Parathyroid adenoma (tissue), 2 donors: ENCODE results near the gene ANKRD53.
"Not testable (repeated sequence)": the region's sequence is repeated elsewhere in the genome, so short reads cannot be mapped to it uniquely, and the experiment has no call there.

Experiments used
- H2AFZ ChIP-seq: fragments of 300-600 bp; sonication (generic); one replicate; pipeline ENCODE4 v1.7.0; 2017; ENCODE audit warnings: antibody characterized with exemption, mild to moderate bottlenecking
- H3K27ac ChIP-seq: fragments of 300-600 bp; sonication (generic); one replicate; pipeline ENCODE4 v1.7.0; 2017
- H3K27me3 ChIP-seq: fragments of 300-600 bp; sonication (generic); one replicate; pipeline ENCODE4 v1.7.0; 2017; ENCODE audit warnings: low read length; ENCODE audit not compliant: control insufficient read depth, insufficient read depth
- H3K36me3 ChIP-seq: fragments of 300-600 bp; sonication (generic); one replicate; pipeline ENCODE4 v1.7.0; 2017; ENCODE audit warnings: low read length; ENCODE audit not compliant: control insufficient read depth, insufficient read depth
- H3K4me1 ChIP-seq: fragments of 300-600 bp; sonication (generic); one replicate; pipeline ENCODE4 v1.7.0; 2017; ENCODE audit warnings: control low read depth
- H3K4me2 ChIP-seq: fragments of 300-600 bp; sonication (generic); one replicate; pipeline ENCODE4 v1.7.0; 2017; ENCODE audit warnings: low read length
- H3K4me3 ChIP-seq: fragments of 300-600 bp; sonication (generic); one replicate; pipeline ENCODE4 v1.7.0; 2017; ENCODE audit warnings: low read depth, low read length
- H3K79me2 ChIP-seq: fragments of 300-600 bp; sonication (generic); one replicate; pipeline ENCODE4 v1.7.0; 2017; ENCODE audit warnings: control low read depth
- H3K9ac ChIP-seq: fragments of 300-600 bp; sonication (generic); one replicate; pipeline ENCODE4 v1.7.0; 2017; ENCODE audit warnings: mild to moderate bottlenecking
- H3K9me3 ChIP-seq: fragments of 300-600 bp; sonication (generic); one replicate; pipeline ENCODE4 v1.7.0; 2017; ENCODE audit warnings: low read length; ENCODE audit not compliant: control insufficient read depth
- TF ChIP-seq, protein P1 (sequence below): fragments of 300-600 bp; sonication (generic); IDR thresholded peaks from one replicate; pipeline ENCODE4 v1.7.0; 2017; ENCODE audit warnings: antibody characterized with exemption, mild to moderate bottlenecking
- donor health status: primary hyperparathyroidism.

Gene ANKRD53

DNA sequence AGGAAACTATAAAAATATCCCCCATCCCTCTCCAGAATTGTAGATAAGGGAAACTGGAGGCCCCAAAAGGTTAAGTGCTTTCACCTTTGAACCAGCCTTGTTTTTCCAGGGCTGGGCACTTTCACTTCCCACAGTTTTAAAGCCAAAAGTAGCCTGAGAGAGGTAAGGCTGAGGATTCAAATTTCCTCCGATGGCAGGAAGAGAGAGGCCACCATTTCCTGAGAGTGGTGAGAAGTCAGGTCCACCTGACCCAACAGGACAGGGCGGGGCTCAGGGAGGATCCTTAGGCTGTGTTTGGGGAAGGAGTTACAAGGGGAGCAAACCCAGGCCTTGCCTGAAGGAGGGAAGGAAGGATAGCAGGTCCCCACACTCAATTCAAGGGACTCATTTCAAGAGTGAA is 20.9 kb downstream of the ANKRD53 start:
- no peaks in the 10 kb centered on the region for H3K9me3 ChIP-seq
- H3K4me3 ChIP-seq, result no peak overlapping the region
- H3K79me2 ChIP-seq, result peaks cover 3% of the 10 kb centered on the region
- H3K9ac ChIP-seq, result no peak overlapping the region
- H3K4me1 ChIP-seq, result peaks cover 7% of the 10 kb centered on the region
- no peaks in the 10 kb centered on the region for H3K27me3 ChIP-seq
- TF ChIP-seq, protein P1, sequence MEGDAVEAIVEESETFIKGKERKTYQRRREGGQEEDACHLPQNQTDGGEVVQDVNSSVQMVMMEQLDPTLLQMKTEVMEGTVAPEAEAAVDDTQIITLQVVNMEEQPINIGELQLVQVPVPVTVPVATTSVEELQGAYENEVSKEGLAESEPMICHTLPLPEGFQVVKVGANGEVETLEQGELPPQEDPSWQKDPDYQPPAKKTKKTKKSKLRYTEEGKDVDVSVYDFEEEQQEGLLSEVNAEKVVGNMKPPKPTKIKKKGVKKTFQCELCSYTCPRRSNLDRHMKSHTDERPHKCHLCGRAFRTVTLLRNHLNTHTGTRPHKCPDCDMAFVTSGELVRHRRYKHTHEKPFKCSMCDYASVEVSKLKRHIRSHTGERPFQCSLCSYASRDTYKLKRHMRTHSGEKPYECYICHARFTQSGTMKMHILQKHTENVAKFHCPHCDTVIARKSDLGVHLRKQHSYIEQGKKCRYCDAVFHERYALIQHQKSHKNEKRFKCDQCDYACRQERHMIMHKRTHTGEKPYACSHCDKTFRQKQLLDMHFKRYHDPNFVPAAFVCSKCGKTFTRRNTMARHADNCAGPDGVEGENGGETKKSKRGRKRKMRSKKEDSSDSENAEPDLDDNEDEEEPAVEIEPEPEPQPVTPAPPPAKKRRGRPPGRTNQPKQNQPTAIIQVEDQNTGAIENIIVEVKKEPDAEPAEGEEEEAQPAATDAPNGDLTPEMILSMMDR, result no peak
- H3K4me2 ChIP-seq, result no peak overlapping the region
- H3K36me3 ChIP-seq, result no peaks in the 10 kb centered on the region
- no peak overlapping the region for H3K27ac ChIP-seq
- no peak overlapping the region for H2AFZ ChIP-seq

DNA sequence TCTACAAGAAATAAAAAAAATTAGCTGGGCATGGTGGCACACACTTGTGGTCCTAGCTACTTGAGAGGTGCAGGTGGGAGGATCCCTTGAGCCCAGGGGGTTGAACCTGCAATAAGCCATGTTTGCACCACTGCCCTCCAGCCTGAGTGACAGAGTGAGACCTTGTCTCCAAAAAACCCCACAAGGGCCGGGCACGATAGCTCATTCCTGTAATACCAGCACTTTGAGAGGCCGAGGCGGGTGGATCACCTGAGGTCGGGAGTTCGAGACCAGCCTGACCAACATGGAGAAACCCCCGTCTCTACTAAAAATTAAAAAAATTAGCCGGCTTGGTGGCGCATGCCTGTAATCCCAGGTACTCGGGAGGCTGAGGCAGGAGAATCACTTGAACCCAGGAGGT is 21.5 kb downstream of the ANKRD53 start:
- not testable (repeated sequence) for H3K9me3 ChIP-seq, H3K27ac ChIP-seq

DNA sequence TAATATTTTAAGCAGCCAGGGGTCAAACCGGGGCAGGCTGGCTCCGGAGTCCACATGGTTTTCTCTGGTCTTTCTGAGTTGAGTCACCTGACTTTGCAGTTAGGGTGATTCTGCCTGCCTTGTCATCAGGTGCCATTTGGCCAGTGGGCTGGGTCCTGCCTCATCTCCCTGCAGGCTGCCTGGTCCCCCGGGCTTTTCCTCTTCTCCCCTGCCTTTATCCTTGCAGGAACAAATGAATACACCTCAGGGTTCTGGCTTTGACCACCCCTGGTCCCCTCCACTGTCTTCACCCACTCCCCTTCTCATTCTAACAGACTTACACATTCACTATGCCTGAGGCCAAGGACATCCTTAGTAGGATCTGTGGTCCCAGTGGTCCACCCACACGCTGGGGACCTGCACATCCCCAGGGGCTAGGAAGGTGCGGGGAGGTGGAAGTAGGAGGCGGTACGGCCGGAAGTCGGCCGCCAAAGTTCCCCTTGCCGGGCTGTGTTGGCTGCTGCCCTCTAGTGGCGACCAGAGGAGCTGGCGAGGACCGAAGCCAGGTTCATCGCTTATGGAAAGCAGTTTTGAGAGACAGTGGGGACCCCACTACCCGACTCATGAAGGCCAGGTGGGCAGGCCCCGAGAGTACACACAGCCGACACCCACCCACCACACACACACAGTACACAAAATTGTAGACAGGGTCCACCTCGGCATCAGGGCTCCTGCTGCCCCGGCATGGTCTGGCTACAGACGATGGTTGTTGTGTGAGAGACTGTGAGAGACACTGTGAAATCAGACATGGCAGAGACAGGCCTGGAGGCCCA is 22.6 kb downstream of the ANKRD53 start:
- Histone ChIP-seq H3K36me3 (no peaks in the 10 kb centered on the region), H3K27me3 (no peaks in the 10 kb centered on the region), H3K79me2 (no peaks in the 10 kb centered on the region), H3K4me1 (no peaks in the 10 kb centered on the region), H3K9ac (no peak overlapping the region), H3K4me3 (peak overlapping the region; percentile 37), H2AFZ (peak overlapping the region; percentile 99), H3K4me2 (peak overlapping the region; percentile 61), H3K27ac (no peak overlapping the region), H3K9me3 (no peaks in the 10 kb centered on the region)
- TF ChIP-seq, protein P1, result peak; percentile 95

More for the DNA sequence above, 21.5 kb downstream of the ANKRD53 start:
- H3K9ac ChIP-seq, H3K4me2 ChIP-seq, H3K4me1 ChIP-seq, H3K36me3 ChIP-seq, H3K27me3 ChIP-seq, H3K4me3 ChIP-seq, H2AFZ ChIP-seq, H3K79me2 ChIP-seq: not testable (repeated sequence)

DNA sequence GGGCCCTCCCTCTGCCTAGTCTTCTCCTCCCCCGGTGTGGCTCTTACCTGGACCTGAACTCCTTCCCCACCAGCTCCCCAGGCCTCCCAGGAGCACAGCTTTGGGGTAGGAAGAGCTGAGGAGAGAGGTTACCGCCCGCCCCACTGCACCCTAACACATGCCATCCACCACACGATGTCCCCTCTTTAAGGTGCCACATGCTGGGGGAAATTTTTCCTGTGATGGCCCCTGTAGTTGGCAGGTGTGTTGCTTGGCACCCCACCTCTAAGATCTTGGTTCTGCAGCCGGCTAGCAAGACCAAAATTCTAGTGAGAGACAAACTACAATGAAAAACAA is 23.1 kb downstream of the ANKRD53 start:
- no peaks in the 10 kb centered on the region for H3K4me1 ChIP-seq
- no peaks in the 10 kb centered on the region for H3K27me3 ChIP-seq
- TF ChIP-seq, protein P1, result no peak
- H3K27ac ChIP-seq, result no peak overlapping the region
- no peak overlapping the region for H3K9ac ChIP-seq
- no peaks in the 10 kb centered on the region for H3K9me3 ChIP-seq
- H3K4me3 ChIP-seq, result no peak overlapping the region
- no peak overlapping the region for H3K4me2 ChIP-seq
- H2AFZ ChIP-seq, result no peak overlapping the region
- H3K79me2 ChIP-seq, result no peaks in the 10 kb centered on the region
- no peaks in the 10 kb centered on the region for H3K36me3 ChIP-seq

DNA sequence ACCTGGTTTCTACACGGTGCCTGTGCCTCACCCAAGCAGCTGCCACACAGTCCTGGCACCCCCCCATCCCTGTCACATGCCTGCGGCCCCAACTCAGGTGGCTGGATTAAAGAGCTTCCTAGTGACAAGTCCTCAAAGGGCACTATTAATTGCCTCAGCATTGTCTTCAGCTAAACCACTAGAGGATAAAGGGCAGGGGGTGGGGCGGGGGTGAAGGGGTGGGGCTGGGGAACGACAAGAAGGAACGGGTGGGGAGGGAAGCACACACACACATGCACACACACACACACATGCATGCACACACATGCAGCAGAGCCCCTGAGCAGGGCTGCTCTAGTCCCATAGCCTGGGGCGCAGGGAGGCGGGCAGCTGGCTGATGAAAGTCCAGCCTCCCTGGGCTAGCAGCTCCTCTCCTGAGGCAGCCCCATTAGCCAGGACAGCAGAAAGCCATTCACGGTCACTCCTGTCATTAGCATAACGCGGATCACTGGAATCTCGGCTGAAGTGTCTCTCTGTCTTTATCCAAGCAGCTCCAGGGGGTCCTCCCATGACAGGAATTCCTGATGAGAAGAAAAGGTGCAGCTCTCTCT is 23.6 kb downstream of the ANKRD53 start:
- Histone ChIP-seq H3K9me3 (no peaks in the 10 kb centered on the region), H3K4me3 (no peak overlapping the region), H3K36me3 (no peaks in the 10 kb centered on the region), H3K79me2 (no peaks in the 10 kb centered on the region), H3K9ac (no peak overlapping the region), H3K27me3 (no peaks in the 10 kb centered on the region), H3K27ac (no peak overlapping the region), H2AFZ (no peak overlapping the region), H3K4me1 (no peaks in the 10 kb centered on the region), H3K4me2 (no peak overlapping the region)
- TF ChIP-seq, protein P1, result no peak
